OCI-LY7 (cell line): ENCODE results near the gene LAMA3. TPM values are rescaled to one million over a fixed set of nuclear protein-coding genes. Genes with fewer than 3 reads are reported as not detected.

Source experiments
- BruUV-seq: library from RNA; stranded (reverse); fragments of 400-500 nt; replicated peaks from 2 replicates; lab custom pipeline; 2021; lab: Mats Ljungman, UMichigan
- CTCF ChIA-PET: fragments of 300-600 bp; sonication (Branson Sonifier 250); formaldehyde crosslinking; loops from one replicate; lab custom pipeline; 2022; ENCODE audit warnings: antibody characterized with exemption; ENCODE audit not compliant: unreplicated experiment; lab: Charles Lee
- POLR2A ChIA-PET: fragments of 300-600 bp; sonication (Branson Sonifier 250); formaldehyde crosslinking; loops from one replicate; lab custom pipeline; 2022; ENCODE audit warnings: antibody characterized with exemption; lab: Charles Lee
- DNase-seq: peaks from one replicate; pipeline ENCODE4 v3.0.0-alpha.2; 2015; ENCODE audit warnings: low spot score
- H2AFZ ChIP-seq: fragments of 200-600 bp; sonication (generic), shearing (Covaris generic); 2 replicates; pipeline ENCODE4 v1.6.1; 2014; ENCODE audit warnings: mild to moderate bottlenecking, antibody characterized with exemption, low read length, moderate library complexity
- H3K27ac ChIP-seq: fragments of 200-600 bp; sonication (generic); 2 replicates; pipeline ENCODE4 v1.5.1; 2014; ENCODE audit warnings: mixed run types, low read depth, mild to moderate bottlenecking, moderate library complexity, low read length, inconsistent platforms; ENCODE audit not compliant: poor library complexity, severe bottlenecking
- H3K36me3 ChIP-seq: fragments of 200-600 bp; sonication (generic); 2 replicates; pipeline ENCODE4 v1.6.1; 2014; ENCODE audit warnings: mild to moderate bottlenecking, antibody characterized with exemption, low read length, moderate library complexity, mixed read lengths; ENCODE audit not compliant: insufficient read depth
- H3K4me1 ChIP-seq: fragments of 200-600 bp; sonication (generic); 2 replicates; pipeline ENCODE4 v1.5.1; 2014; ENCODE audit warnings: mild to moderate bottlenecking, low read length; ENCODE audit not compliant: insufficient read depth, poor library complexity, severe bottlenecking
- H3K4me2 ChIP-seq: fragments of 200-600 bp; sonication (generic); 2 replicates; pipeline ENCODE4 v1.6.1; 2014; ENCODE audit warnings: mild to moderate bottlenecking, low read length
- H3K4me3 ChIP-seq: fragments of 200-600 bp; sonication (generic); 2 replicates; pipeline ENCODE4 v1.5.1; 2014; ENCODE audit warnings: mild to moderate bottlenecking, low read depth, low read length; ENCODE audit not compliant: poor library complexity, severe bottlenecking
- H3K79me2 ChIP-seq: fragments of 200-600 bp; sonication (generic); 2 replicates; pipeline ENCODE4 v1.6.1; 2016; ENCODE audit warnings: low read depth, mild to moderate bottlenecking, low read length, moderate library complexity, mixed read lengths; ENCODE audit not compliant: insufficient read depth
- H3K9me2 ChIP-seq: fragments of 200-600 bp; sonication (generic); 2 replicates; pipeline ENCODE4 v1.6.1; 2016; ENCODE audit warnings: mild to moderate bottlenecking, low read length, mixed read lengths; ENCODE audit not compliant: insufficient read depth
- H3K9me3 ChIP-seq: fragments of 200-600 bp; sonication (generic); 2 replicates; pipeline ENCODE4 v1.6.1; 2014; ENCODE audit warnings: mild to moderate bottlenecking, mixed run types, low read length, mixed read lengths
- H4K20me1 ChIP-seq: fragments of 200-600 bp; sonication (generic); 2 replicates; pipeline ENCODE4 v1.6.1; 2014; ENCODE audit warnings: mild to moderate bottlenecking, antibody characterized with exemption, low read length, moderate library complexity, mixed read lengths; ENCODE audit not compliant: insufficient read depth
- EZH2phosphoT487 ChIP-seq: fragments of 200-600 bp; sonication (generic); IDR thresholded peaks from 2 replicates; pipeline ENCODE4 v1.6.1; 2018; ENCODE audit warnings: low read depth, borderline replicate concordance, mild to moderate bottlenecking, mixed run types, antibody characterized with exemption, low read length, moderate library complexity, mixed read lengths
- intact Hi-C: fragments of 100-400 bp; cut with micrococcal nuclease; formaldehyde crosslinking; loops from one replicate; pipeline ENCODE4 v1.10.0; 2022; ENCODE audit not compliant: unreplicated experiment
- total RNA-seq, 2 experiments: library from RNA; depleted of rRNA in 1 of 2; stranded (reverse); fragments of >200 nt in 1 of 2; shearing (Covaris generic) in 1 of 2; gene quantifications; 2 replicates each; pipeline ENCODE4 v1.2.3, GENCODE V29; 2014 to 2022
- TF ChIP-seq, protein P1 (sequence below): fragments of 200-600 bp; sonication (generic); conservative IDR thresholded peaks from 2 replicates; pipeline ENCODE4 v1.5.1; 2014; ENCODE audit warnings: mild to moderate bottlenecking, antibody characterized with exemption, low read length, moderate library complexity, mixed read lengths

Gene LAMA3
- total RNA-seq, 2 experiments from 2014 or later = 0.16 to 1.6 TPM

DNA sequence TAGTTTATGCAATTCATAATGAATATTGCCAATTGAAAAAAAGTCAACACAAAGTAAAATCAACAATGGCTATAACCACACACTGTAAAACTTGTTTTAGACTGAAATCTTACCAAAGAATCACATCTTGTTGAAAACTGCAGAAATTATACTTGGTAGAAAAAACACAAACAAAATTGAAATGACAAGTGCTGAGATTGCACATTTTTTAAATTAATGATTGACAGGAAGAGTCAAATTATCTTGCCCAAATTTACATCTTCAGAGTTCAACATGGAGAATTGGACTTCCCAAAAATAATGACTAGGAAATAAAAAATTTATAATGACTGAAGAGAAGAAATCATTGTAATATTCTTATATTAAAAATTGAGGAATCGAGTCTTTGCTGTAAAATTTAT lies 240.7 kb downstream of the LAMA3 start:
- Histone ChIP-seq H3K9me3 (no peaks in the 10 kb centered on the region), H3K9me2 (no peaks in the 10 kb centered on the region), H3K4me3 (no peak overlapping the region), H3K36me3 (no peaks in the 10 kb centered on the region), H4K20me1 (no peaks in the 10 kb centered on the region), H3K4me1 (peaks cover 15% of the 10 kb centered on the region), H3K27ac (no peak overlapping the region), H3K4me2 (no peak overlapping the region), H2AFZ (no peak overlapping the region), H3K79me2 (no peaks in the 10 kb centered on the region)
- intact Hi-C loops = no loop called here
- POLR2A ChIA-PET = interaction anchor here (1.3 kb wide), 1 partner anchor 11 kb away, joined by 5 read pairs; no protein-coding TSS in a partner anchor
- CTCF ChIA-PET = no interaction called here
- BruUV-seq = no TSS peak
- TF ChIP-seq EZH2phosphoT487 = no peak
- TF ChIP-seq, protein P1, sequence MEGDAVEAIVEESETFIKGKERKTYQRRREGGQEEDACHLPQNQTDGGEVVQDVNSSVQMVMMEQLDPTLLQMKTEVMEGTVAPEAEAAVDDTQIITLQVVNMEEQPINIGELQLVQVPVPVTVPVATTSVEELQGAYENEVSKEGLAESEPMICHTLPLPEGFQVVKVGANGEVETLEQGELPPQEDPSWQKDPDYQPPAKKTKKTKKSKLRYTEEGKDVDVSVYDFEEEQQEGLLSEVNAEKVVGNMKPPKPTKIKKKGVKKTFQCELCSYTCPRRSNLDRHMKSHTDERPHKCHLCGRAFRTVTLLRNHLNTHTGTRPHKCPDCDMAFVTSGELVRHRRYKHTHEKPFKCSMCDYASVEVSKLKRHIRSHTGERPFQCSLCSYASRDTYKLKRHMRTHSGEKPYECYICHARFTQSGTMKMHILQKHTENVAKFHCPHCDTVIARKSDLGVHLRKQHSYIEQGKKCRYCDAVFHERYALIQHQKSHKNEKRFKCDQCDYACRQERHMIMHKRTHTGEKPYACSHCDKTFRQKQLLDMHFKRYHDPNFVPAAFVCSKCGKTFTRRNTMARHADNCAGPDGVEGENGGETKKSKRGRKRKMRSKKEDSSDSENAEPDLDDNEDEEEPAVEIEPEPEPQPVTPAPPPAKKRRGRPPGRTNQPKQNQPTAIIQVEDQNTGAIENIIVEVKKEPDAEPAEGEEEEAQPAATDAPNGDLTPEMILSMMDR = no peak
- DNase-seq = no peak

DNA sequence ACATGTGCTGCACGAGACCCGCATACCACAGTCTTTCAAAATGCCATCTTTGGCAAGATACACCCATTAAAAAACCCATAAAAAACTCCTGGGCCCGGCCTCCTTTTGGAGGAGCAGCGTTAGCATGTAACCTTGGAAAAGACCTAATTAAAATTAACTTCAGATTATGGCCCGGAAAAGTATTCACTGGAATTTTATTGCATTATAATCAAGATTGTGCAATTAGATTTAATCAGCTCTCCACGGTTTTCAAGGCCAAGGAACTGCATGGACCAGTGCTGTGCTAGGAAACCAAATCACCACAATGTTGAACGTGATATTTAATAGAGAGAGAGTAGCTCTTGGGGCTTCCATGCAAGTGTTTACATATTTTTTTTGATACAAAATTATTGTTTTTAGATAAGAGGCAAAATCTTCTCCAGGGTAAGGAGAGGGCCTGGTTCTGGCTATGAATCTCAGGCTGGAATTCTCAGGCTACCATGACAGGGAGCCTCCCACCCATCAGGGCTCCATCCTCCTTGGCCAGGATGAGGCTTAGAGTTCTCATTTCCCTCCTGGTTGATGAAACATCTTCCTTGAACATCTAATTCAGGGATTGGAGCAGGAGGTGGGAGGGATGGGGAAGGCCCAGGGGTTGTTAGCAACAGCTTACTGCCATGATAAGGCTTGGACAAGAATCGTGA lies 243.3 kb downstream of the LAMA3 start:
- no peak for DNase-seq
- Histone ChIP-seq H3K4me3 (no peak overlapping the region), H3K27ac (no peak overlapping the region), H3K4me2 (no peak overlapping the region), H3K4me1 (peaks cover 27% of the 10 kb centered on the region), H3K79me2 (no peaks in the 10 kb centered on the region), H3K9me2 (no peaks in the 10 kb centered on the region), H2AFZ (no peak overlapping the region), H3K36me3 (no peaks in the 10 kb centered on the region), H3K9me3 (no peaks in the 10 kb centered on the region), H4K20me1 (no peaks in the 10 kb centered on the region)
- POLR2A ChIA-PET = interaction anchor here (1.3 to 1.5 kb wide), 2 partner anchors 11 to 14 kb away, joined by 3 to 5 read pairs; no protein-coding TSS in a partner anchor
- no TSS peak for BruUV-seq
- TF ChIP-seq, protein P1 = no peak
- TF ChIP-seq EZH2phosphoT487 = no peak
- CTCF ChIA-PET = no interaction called here
- intact Hi-C loops = no loop called here

DNA sequence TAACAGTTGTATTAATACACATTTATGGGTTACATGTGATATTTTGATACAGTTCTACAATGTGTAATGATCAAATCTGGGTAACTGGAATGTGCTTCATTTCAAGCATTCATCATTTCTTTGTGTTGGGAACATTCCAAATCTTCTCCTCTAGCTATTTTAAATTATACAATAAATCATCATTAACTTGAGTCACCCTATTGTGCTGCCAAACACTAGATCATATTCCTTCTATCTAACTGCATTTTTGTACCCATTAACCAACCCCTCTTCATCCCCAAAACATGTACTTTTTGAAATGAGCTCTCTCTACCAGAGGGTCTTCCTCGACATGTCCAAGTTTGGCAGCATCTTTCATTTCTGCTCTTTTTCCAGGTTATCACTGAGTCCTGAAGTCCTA lies 244.2 kb downstream of the LAMA3 start:
- Histone ChIP-seq H3K36me3 (no peaks in the 10 kb centered on the region), H2AFZ (peak overlapping the region; percentile 7; the same call in 1 of the 2 replicates), H4K20me1 (no peaks in the 10 kb centered on the region), H3K4me1 (peaks cover 34% of the 10 kb centered on the region), H3K9me2 (no peaks in the 10 kb centered on the region), H3K9me3 (no peaks in the 10 kb centered on the region), H3K79me2 (no peaks in the 10 kb centered on the region), H3K4me3 (no peak overlapping the region), H3K4me2 (0 out of 2 replicates have a peak overlapping the region, but pooled peaks have one; percentile 14), H3K27ac (no peak overlapping the region)
- TF ChIP-seq, protein P1 = no peak
- TF ChIP-seq EZH2phosphoT487 = no peak
- ChIA-PET POLR2A (interaction anchor here (0.6 to 1.5 kb wide), 7 partner anchors 10 to 277 kb away, joined by 3 to 5 read pairs (median 3); no protein-coding TSS in a partner anchor), CTCF (no interaction called here)
- DNase-seq = no peak
- no TSS peak for BruUV-seq
- intact Hi-C loops = no loop called here
